Measurements from ENCODE around the gene ELP1. TPM values are rescaled to one million over a fixed set of nuclear protein-coding genes. Genes with fewer than 3 reads are reported as not detected.

Gene ELP1, protein sequence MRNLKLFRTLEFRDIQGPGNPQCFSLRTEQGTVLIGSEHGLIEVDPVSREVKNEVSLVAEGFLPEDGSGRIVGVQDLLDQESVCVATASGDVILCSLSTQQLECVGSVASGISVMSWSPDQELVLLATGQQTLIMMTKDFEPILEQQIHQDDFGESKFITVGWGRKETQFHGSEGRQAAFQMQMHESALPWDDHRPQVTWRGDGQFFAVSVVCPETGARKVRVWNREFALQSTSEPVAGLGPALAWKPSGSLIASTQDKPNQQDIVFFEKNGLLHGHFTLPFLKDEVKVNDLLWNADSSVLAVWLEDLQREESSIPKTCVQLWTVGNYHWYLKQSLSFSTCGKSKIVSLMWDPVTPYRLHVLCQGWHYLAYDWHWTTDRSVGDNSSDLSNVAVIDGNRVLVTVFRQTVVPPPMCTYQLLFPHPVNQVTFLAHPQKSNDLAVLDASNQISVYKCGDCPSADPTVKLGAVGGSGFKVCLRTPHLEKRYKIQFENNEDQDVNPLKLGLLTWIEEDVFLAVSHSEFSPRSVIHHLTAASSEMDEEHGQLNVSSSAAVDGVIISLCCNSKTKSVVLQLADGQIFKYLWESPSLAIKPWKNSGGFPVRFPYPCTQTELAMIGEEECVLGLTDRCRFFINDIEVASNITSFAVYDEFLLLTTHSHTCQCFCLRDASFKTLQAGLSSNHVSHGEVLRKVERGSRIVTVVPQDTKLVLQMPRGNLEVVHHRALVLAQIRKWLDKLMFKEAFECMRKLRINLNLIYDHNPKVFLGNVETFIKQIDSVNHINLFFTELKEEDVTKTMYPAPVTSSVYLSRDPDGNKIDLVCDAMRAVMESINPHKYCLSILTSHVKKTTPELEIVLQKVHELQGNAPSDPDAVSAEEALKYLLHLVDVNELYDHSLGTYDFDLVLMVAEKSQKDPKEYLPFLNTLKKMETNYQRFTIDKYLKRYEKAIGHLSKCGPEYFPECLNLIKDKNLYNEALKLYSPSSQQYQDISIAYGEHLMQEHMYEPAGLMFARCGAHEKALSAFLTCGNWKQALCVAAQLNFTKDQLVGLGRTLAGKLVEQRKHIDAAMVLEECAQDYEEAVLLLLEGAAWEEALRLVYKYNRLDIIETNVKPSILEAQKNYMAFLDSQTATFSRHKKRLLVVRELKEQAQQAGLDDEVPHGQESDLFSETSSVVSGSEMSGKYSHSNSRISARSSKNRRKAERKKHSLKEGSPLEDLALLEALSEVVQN (N-terminal part only)
- polyA plus RNA-seq (2011; rRNA removed) = 35.8 and 48.9 TPM in 2 replicates
- 12.3 and 12.6 TPM in 2 replicates for polyA plus RNA-seq (2012; cell fraction: cytosol; rRNA removed)
- polyA plus RNA-seq (2012; cell fraction: nucleus; rRNA removed) = 14.9 and 23.0 TPM in 2 replicates
- polyA plus RNA-seq (2017; fragmentation: RNase III; extraction: RNeasy Plus Mini Kit Qiagen cat#74134 plus additional on column Dnase treatment) = 25.4 to 26.3 TPM (median 26.1 TPM) in 3 replicates
- 33.2 and 35.0 TPM in 2 replicates for polyA minus RNA-seq (2011; rRNA and poly(A)+ RNA removed)

GRCh38 chr9:108933718-108934322, at the start of gene ELP1:
ELP1 (minus strand) TSS chr9:108934124; CDS start chr9:108931146, 2,978 bp downstream.
- peak within 1 kb of the TSS; percentile 89 to 94 for H3K27ac ChIP-seq
- FAIRE-seq (no peak), DNase-seq (ENCODE audit: low read depth in 1 of 2, low spot score in 1 of 2) (peak; percentile 76 to 93), ATAC-seq (peak; percentile 93)
- no peak for TF ChIP-seq GATA3 (IDR thresholded peaks at IDR 0.05; ENCODE audit: borderline replicate concordance)
- TF ChIP-seq MAZ (IDR thresholded peaks at IDR 0.05; ENCODE audit: borderline replicate concordance, low read depth, low read length) = 0 out of 2 replicates have a peak, but pooled peaks have one; percentile 20
- peak; percentile 14 to 24; a peak in 2 of 5 replicates for TF ChIP-seq RAD21 (conservative IDR thresholded peaks at IDR 0.05 in 1 of 2, IDR thresholded peaks at IDR 0.05 in 1 of 2)
- TF ChIP-seq FOSL2 (IDR thresholded peaks at IDR 0.05) = no peak
- peak; percentile 82 for TF ChIP-seq FOSL2 (CRISPR knock-in tag; IDR thresholded peaks at IDR 0.05)
- peak in 1 of 2 experiments; percentile 65; a peak in 2 of 5 replicates for TF ChIP-seq JUN (IDR thresholded peaks at IDR 0.05)
- no peak for TF ChIP-seq HEYL (CRISPR knock-in tag; IDR thresholded peaks at IDR 0.05)
- peak; percentile 35 for TF ChIP-seq CTCF (IDR thresholded peaks at IDR 0.05)
- TF ChIP-seq, protein P1, sequence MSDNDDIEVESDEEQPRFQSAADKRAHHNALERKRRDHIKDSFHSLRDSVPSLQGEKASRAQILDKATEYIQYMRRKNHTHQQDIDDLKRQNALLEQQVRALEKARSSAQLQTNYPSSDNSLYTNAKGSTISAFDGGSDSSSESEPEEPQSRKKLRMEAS (IDR thresholded peaks at IDR 0.05) = peak; percentile 70
- TF ChIP-seq POLR2A (IDR thresholded peaks at IDR 0.05; ENCODE audit: low read length) = peak; percentile 74
- peak; percentile 73 for TF ChIP-seq PHF8 (IDR thresholded peaks at IDR 0.05; ENCODE audit: borderline replicate concordance, low read depth)
- TF ChIP-seq, protein P2, sequence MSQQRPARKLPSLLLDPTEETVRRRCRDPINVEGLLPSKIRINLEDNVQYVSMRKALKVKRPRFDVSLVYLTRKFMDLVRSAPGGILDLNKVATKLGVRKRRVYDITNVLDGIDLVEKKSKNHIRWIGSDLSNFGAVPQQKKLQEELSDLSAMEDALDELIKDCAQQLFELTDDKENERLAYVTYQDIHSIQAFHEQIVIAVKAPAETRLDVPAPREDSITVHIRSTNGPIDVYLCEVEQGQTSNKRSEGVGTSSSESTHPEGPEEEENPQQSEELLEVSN (IDR thresholded peaks at IDR 0.05; ENCODE audit: borderline replicate concordance, low read depth) = peak; percentile 69; the same call in 1 of the 2 replicates
- no peaks in the 10 kb centered on the region for H3K9me3 ChIP-seq
- POLR2A ChIA-PET = interaction anchor here (0.5 to 0.6 kb wide), 2 partner anchors 20 to 362 kb away, joined by 3 read pairs; no protein-coding TSS in a partner anchor
- peaks cover 14% of the 10 kb centered on the region for H3K4me1 ChIP-seq
- H3K4me3 ChIP-seq = peak within 1 kb of the TSS; percentile 85
- peak within 1 kb of the TSS; percentile 92 for H3K4me2 ChIP-seq
- CTCF ChIA-PET = interaction anchor here (0.5 kb wide), 1 partner anchor 17 kb away, joined by 3 read pairs; no protein-coding TSS in a partner anchor
- whole genome bisulfite sequencing (ENCODE audit: missing lambda C conversion rate) = 0% methylated on average over 15 of the region's 48 CpGs

- ATAC-seq = no peak
- DNase-seq (ENCODE audit: low read depth in 1 of 2, low spot score in 1 of 2) = no peak
- Histone ChIP-seq H3K4me3 (no peak overlapping the region), H3K4me1 (no peaks in the 10 kb centered on the region), H3K4me2 (no peak overlapping the region), H3K9me3 (no peaks in the 10 kb centered on the region), H3K27ac (no peak overlapping the region)
- ChIA-PET CTCF (no interaction called here), POLR2A (no interaction called here)
- no peak for TF ChIP-seq USF2 (IDR thresholded peaks at IDR 0.05)
- no peak for TF ChIP-seq JUNB (IDR thresholded peaks at IDR 0.05)
- TF ChIP-seq ZNF302 (CRISPR knock-in tag; IDR thresholded peaks at IDR 0.05) = no peak
- TF ChIP-seq BCL3 (IDR thresholded peaks at IDR 0.05) = no peak
- TF ChIP-seq TP53 (CRISPR knock-in tag; IDR thresholded peaks at IDR 0.05) = no peak
- TF ChIP-seq RAD21 (conservative IDR thresholded peaks at IDR 0.05 in 1 of 2, IDR thresholded peaks at IDR 0.05 in 1 of 2) = no peak
- TF ChIP-seq MAFK (IDR thresholded peaks at IDR 0.05; ENCODE audit: partially characterized antibody) = no peak
- TF ChIP-seq HOXB5 (CRISPR knock-in tag; IDR thresholded peaks at IDR 0.05) = no peak
- TF ChIP-seq POLR2AphosphoS2 (conservative IDR thresholded peaks at IDR 0.05; ENCODE audit: low read length) = no peak
- no peak for TF ChIP-seq CBX8 (IDR thresholded peaks at IDR 0.05)
- TF ChIP-seq SREBF2 (IDR thresholded peaks at IDR 0.05) = no peak
- no peak for FAIRE-seq
- WGBS (ENCODE audit: missing lambda C conversion rate) = 98% methylated on average over 2 of the region's 2 CpGs
Measured at GRCh38 chr9:108980893-108981292, 47.0 kb upstream of the ELP1 start.
